GM06990 (cell line): ENCODE results near the gene SLFN5.

Source experiments
- DNase-seq: peaks from one replicate; pipeline ENCODE4 v3.0.0-alpha.2; 2011; ENCODE audit not compliant: insufficient read length; ENCODE audit errors: extremely low read depth
- H3K27me3 ChIP-seq: replicated peaks from 2 replicates; pipeline ENCODE4 v1.6.0; 2011; ENCODE audit warnings: low read length; ENCODE audit not compliant: control insufficient read depth, insufficient read depth
- H3K36me3 ChIP-seq: 2 replicates; pipeline ENCODE4 v1.5.1; 2011; ENCODE audit warnings: low read length; ENCODE audit not compliant: control insufficient read depth, insufficient read depth
- H3K4me3 ChIP-seq: replicated peaks from 2 replicates; pipeline ENCODE4 v1.5.1; 2011; ENCODE audit warnings: low read depth, mild to moderate bottlenecking, control low read depth, low read length
- TF ChIP-seq, protein P1 (sequence below): IDR thresholded peaks from 2 replicates; pipeline ENCODE4 v1.5.1; 2011; ENCODE audit warnings: low read length, control low read depth, mild to moderate bottlenecking, inconsistent platforms; ENCODE audit not compliant: insufficient read depth, poor library complexity, severe bottlenecking

SLFN5 gene

DNA sequence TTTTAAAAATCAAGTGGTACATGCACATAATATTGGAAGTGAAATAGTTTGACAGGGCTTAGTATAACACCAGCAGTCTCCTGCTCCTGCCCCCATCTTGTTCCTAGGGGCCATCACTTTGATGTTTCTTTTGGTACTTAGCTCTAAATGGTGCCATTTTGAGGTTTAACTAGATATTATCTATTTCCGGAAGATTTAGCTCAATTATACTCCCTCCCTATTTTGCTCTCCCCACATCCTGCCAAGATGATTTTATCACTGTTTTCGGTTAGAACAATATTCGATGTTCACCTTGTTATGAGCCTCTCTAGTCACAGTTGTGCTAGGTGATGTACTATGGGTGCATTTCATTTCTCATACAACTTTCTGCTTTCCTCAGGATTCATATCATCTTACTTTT lies 28.7 kb upstream of the SLFN5 start:
- no peak for DNase-seq
- no peaks in the 10 kb centered on the region for H3K27me3 ChIP-seq
- no peaks in the 10 kb centered on the region for H3K36me3 ChIP-seq
- TF ChIP-seq, protein P1, sequence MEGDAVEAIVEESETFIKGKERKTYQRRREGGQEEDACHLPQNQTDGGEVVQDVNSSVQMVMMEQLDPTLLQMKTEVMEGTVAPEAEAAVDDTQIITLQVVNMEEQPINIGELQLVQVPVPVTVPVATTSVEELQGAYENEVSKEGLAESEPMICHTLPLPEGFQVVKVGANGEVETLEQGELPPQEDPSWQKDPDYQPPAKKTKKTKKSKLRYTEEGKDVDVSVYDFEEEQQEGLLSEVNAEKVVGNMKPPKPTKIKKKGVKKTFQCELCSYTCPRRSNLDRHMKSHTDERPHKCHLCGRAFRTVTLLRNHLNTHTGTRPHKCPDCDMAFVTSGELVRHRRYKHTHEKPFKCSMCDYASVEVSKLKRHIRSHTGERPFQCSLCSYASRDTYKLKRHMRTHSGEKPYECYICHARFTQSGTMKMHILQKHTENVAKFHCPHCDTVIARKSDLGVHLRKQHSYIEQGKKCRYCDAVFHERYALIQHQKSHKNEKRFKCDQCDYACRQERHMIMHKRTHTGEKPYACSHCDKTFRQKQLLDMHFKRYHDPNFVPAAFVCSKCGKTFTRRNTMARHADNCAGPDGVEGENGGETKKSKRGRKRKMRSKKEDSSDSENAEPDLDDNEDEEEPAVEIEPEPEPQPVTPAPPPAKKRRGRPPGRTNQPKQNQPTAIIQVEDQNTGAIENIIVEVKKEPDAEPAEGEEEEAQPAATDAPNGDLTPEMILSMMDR = no peak
- H3K4me3 ChIP-seq = no peak overlapping the region

DNA sequence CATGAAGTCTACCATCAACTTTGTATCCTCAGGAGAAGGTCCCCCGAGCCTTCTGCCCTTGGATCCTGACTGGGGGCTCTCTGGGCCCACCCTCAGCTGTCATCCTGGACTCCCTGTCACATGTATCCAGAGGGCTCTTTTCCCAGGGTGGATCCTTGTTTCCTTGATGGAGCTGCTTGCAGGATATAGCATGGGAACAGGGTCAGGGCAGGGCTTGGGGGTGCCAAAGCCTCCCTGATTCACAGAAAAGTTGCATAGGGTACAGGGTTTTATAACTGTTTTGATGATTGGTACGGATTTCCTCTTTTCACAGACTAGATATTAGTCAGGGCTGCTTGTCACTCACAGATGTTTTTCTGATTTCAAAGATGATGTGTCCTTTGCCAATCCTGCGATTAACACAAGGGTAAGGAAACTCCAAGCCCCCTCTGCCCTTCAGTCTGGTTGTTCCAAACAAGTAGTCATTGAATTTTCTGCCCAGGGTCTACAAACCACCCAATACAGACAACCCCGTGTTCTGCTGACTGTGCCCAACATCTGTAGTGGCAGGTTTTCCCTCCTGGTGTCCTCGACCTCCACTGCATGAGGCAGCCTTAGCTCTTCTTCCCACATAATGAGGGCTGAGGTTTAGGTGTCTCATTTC lies 28.1 kb upstream of the SLFN5 start:
- Histone ChIP-seq H3K36me3 (no peaks in the 10 kb centered on the region), H3K4me3 (no peak overlapping the region), H3K27me3 (no peaks in the 10 kb centered on the region)
- DNase-seq = peak; percentile 3
- TF ChIP-seq, protein P1 = no peak

DNA sequence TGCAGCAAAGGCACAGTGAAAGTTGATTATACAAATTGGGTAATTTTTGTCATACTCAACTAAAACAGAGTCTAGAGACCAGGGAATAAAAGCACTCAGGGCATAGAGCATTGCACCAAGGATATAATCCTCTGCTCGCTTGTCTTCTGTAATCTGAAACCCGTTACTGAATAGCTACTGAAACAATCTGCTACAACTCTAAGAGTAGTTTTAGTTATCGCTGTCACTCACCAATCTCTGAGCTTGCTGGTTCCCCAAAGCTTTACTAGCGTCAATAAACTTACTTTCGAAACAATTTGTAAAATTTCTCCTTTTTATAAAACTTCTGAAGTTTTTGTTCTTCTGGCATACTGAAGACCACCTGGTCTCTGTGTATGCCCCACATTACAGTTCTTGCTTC lies 25.8 kb upstream of the SLFN5 start:
- no peak overlapping the region for H3K4me3 ChIP-seq
- H3K36me3 ChIP-seq = no peaks in the 10 kb centered on the region
- H3K27me3 ChIP-seq = no peaks in the 10 kb centered on the region
- TF ChIP-seq, protein P1 = no peak
- DNase-seq = no peak

DNA sequence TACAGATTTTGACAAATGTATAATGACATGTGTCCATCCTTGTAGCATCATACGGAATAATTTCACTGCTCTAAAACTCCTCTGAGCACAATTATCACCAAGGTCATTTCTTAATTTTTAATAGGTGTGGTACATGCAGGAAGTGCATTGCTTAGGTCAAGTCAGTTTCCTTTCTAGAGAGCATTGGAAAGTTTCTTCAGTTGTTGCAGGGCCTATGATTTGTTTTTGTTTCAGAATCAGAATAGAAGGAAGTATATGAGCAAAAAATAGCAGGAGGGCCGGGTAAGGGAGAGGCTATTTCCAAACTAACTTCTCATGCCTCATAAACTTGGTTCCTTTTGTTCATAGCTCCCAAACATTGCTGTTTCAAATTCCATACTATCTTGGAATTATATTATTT lies 24.0 kb upstream of the SLFN5 start:
- H3K36me3 ChIP-seq = no peaks in the 10 kb centered on the region
- TF ChIP-seq, protein P1 = no peak

DNA sequence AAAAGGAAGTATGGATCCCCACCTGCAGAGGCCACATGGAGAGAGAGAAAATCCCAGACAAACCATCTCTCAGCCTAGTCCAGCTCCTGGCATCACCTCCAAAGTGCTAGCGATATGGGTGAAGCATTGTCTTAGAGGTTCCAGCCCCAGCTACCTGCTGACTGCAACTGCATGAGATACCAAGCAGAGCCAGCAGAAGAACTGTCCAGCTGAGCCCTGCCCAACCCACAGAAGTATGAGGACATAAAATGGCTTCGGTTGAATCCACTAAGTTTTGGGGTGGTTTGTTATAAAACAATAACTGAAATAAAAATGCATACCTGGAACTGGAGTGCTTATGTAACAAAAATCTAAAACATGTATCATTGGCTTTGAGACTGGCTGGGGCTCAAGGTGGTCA lies 20.4 kb upstream of the SLFN5 start:
- Histone ChIP-seq H3K36me3 (no peaks in the 10 kb centered on the region), H3K27me3 (no peaks in the 10 kb centered on the region)

More for the DNA sequence above, 24.0 kb upstream of the SLFN5 start:
- Histone ChIP-seq H3K4me3 (no peak overlapping the region), H3K27me3 (no peaks in the 10 kb centered on the region)
- DNase-seq = no peak

More for the DNA sequence above, 20.4 kb upstream of the SLFN5 start:
- TF ChIP-seq, protein P1 = no peak
- no peak overlapping the region for H3K4me3 ChIP-seq
- no peak for DNase-seq
